ENCODE measurements around the gene SYTL1.

SYTL1 gene

GRCh38 chr1:27346991-27347624 is 5.3 kb downstream of the SYTL1 start:
- no peak for DNase-seq (ENCODE audit: low read depth)

GRCh38 chr1:27348861-27349783 is 7.3 kb downstream of the SYTL1 start:
- DNase-seq (ENCODE audit: low read depth): no peak

GRCh38 chr1:27349784-27350662 is 8.2 kb downstream of the SYTL1 start:
- no peak for DNase-seq (ENCODE audit: low read depth)

GRCh38 chr1:27350663-27351540 is 9.1 kb downstream of the SYTL1 start:
- no peak for DNase-seq (ENCODE audit: low read depth)

- DNase-seq (ENCODE audit: low read depth): no peak
Measured at GRCh38 chr1:27351541-27352107, 9.8 kb downstream of the SYTL1 start.

- no peak for DNase-seq (ENCODE audit: low read depth)
Measured at GRCh38 chr1:27353166-27353565, 11.3 kb downstream of the SYTL1 start.

- no peak for DNase-seq (ENCODE audit: low read depth)
Measured at GRCh38 chr1:27353629-27354028, 11.8 kb downstream of the SYTL1 start.

GRCh38 chr1:27355683-27356082 is 13.9 kb downstream of the SYTL1 start:
- no peak for DNase-seq (ENCODE audit: low read depth)

- no peak for DNase-seq (ENCODE audit: low read depth)
Measured at GRCh38 chr1:27356277-27356618, 14.4 kb downstream of the SYTL1 start.

GRCh38 chr1:27356619-27357280 is 14.9 kb downstream of the SYTL1 start:
- DNase-seq (ENCODE audit: low read depth): no peak

- no peak for DNase-seq (ENCODE audit: low read depth)
Measured at GRCh38 chr1:27357281-27358037, 15.6 kb downstream of the SYTL1 start.

- no peak for DNase-seq (ENCODE audit: low read depth)
Measured at GRCh38 chr1:27358038-27358927, 16.5 kb downstream of the SYTL1 start.

GRCh38 chr1:27358928-27359313 is 17.1 kb downstream of the SYTL1 start:
- no peak for DNase-seq (ENCODE audit: low read depth)

GRCh38 chr1:27359822-27360158 is 18.0 kb downstream of the SYTL1 start:
- no peak for DNase-seq (ENCODE audit: low read depth)

GRCh38 chr1:27360159-27361043 is 18.6 kb downstream of the SYTL1 start:
- no peak for DNase-seq (ENCODE audit: low read depth)

- DNase-seq (ENCODE audit: low read depth): no peak
Measured at GRCh38 chr1:27361044-27361402, 19.2 kb downstream of the SYTL1 start.

GRCh38 chr1:27361553-27361952 is 19.7 kb downstream of the SYTL1 start:
- no peak for DNase-seq (ENCODE audit: low read depth)

All from HS-27A (cell line).